SK-N-SH (cell line): ENCODE measurements around the gene PPP1R3D. TPM values are rescaled to one million over a fixed set of nuclear protein-coding genes. Genes with fewer than 3 reads are reported as not detected.

Experiments
- CTCF ChIA-PET: fragments of 300-600, 350-600 bp; formaldehyde crosslinking; extraction: SDS; loops from one replicate; lab custom pipeline; 2021; lab: Yijun Ruan, JAX
- POLR2A ChIA-PET: fragments of 350-600 bp; sonication (Branson Sonifier 250); formaldehyde crosslinking; extraction: SDS; loops from one replicate; lab custom pipeline; 2020; ENCODE audit warnings: antibody characterized with exemption, inconsistent platforms; lab: Yijun Ruan, JAX
- DNase-seq: peaks from one replicate; pipeline ENCODE4 v3.0.0; 2012
- H2AFZ ChIP-seq: fragments of 200-600 bp; sonication (generic); 2 replicates; pipeline ENCODE4 v1.8.1; 2016; ENCODE audit warnings: antibody characterized with exemption, mild to moderate bottlenecking, low read depth
- H3F3A ChIP-seq: fragments of 200-600 bp; sonication (generic); replicated peaks from 2 replicates; pipeline ENCODE3; 2016; ENCODE audit warnings: antibody characterized with exemption, mild to moderate bottlenecking; ENCODE audit not compliant: insufficient read depth
- H3K27ac ChIP-seq, 2 experiments: fragments of 200-500 bp in 1 of 2; fragments of 200-600 bp in 1 of 2; sonication (Bioruptor generic) in 1 of 2; sonication (generic), shearing (Covaris generic) in 1 of 2; 2 replicates each; pipeline versions ENCODE4 v1.5.1 to v1.6.1; 2014 to 2016; ENCODE audit warnings: low read depth in 2 of 2, inconsistent platforms in 1 of 2, low read length in 1 of 2, mild to moderate bottlenecking in 1 of 2, mixed read lengths in 1 of 2
- H3K27me3 ChIP-seq: fragments of 200-600 bp; sonication (generic), shearing (Covaris generic); 2 replicates; pipeline ENCODE4 v1.6.1; 2016; ENCODE audit warnings: mixed run types; ENCODE audit not compliant: insufficient read depth
- H3K36me3 ChIP-seq, 2 experiments: fragments of 200-500 bp in 1 of 2; fragments of 200-600 bp in 1 of 2; sonication (Bioruptor generic) in 1 of 2; sonication (generic) in 1 of 2; replicated peaks in 1 of 2; 2 replicates each; pipeline versions ENCODE3 to v1.5.1; 2014 to 2016; ENCODE audit warnings: low read length in 1 of 2, mild to moderate bottlenecking in 1 of 2; ENCODE audit not compliant: insufficient read depth in 2 of 2, control insufficient read depth in 1 of 2
- H3K4me1 ChIP-seq, 2 experiments: fragments of 200-500 bp in 1 of 2; fragments of 200-600 bp in 1 of 2; sonication (Bioruptor generic) in 1 of 2; sonication (generic), shearing (Covaris generic) in 1 of 2; 2 replicates each; pipeline versions ENCODE4 v1.5.1 to v1.6.1; 2014 to 2016; ENCODE audit warnings: low read depth in 1 of 2, low read length in 1 of 2, mixed run types in 1 of 2; ENCODE audit not compliant: insufficient read depth in 2 of 2, control insufficient read depth in 1 of 2
- H3K4me2 ChIP-seq: fragments of 200-600 bp; sonication (generic), shearing (Covaris generic); 2 replicates; pipeline ENCODE4 v1.6.1; 2017; ENCODE audit warnings: mixed run types
- H3K4me3 ChIP-seq, 2 experiments: fragments of 200-500 bp in 1 of 2; fragments of 200-600 bp in 1 of 2; sonication (Bioruptor generic) in 1 of 2; sonication (generic), shearing (Covaris generic) in 1 of 2; 2 replicates each; pipeline versions ENCODE4 v1.5.1 to v1.8.1; 2014 to 2016; ENCODE audit warnings: low read depth in 2 of 2, inconsistent platforms in 1 of 2, low read length in 1 of 2, mild to moderate bottlenecking in 1 of 2, mixed read lengths in 1 of 2, moderate library complexity in 1 of 2
- H3K79me2 ChIP-seq: fragments of 200-600 bp; sonication (generic); 2 replicates; pipeline ENCODE4 v1.8.1; 2017; ENCODE audit warnings: mild to moderate bottlenecking; ENCODE audit not compliant: insufficient read depth
- H3K9ac ChIP-seq: fragments of 200-600 bp; sonication (generic); 2 replicates; pipeline ENCODE4 v1.6.1; 2017; ENCODE audit warnings: mixed run types
- H3K9me2 ChIP-seq: fragments of 200-600 bp; sonication (generic); 2 replicates; pipeline ENCODE4 v1.6.1; 2017; ENCODE audit warnings: mixed run types
- H3K9me3 ChIP-seq: fragments of 200-600 bp; sonication (generic); 2 replicates; pipeline ENCODE4 v1.6.1; 2017; ENCODE audit warnings: mixed run types, mild to moderate bottlenecking, moderate library complexity
- H4K20me1 ChIP-seq: fragments of 200-600 bp; sonication (generic); 2 replicates; pipeline ENCODE4 v1.6.1; 2017; ENCODE audit warnings: mild to moderate bottlenecking, mixed run types; ENCODE audit not compliant: insufficient read depth
- CHD2 ChIP-seq: fragments of 150-350 bp; IDR thresholded peaks from 2 replicates; pipeline ENCODE4 v1.6.1; 2018; ENCODE audit warnings: low read length; ENCODE audit not compliant: partially characterized antibody
- CTCF ChIP-seq: fragments of 200-600 bp; sonication (generic); IDR thresholded peaks from 2 replicates; pipeline ENCODE4 v1.6.1; 2017; ENCODE audit warnings: antibody characterized with exemption, mild to moderate bottlenecking, moderate library complexity
- ELF1 ChIP-seq: IDR thresholded peaks from 2 replicates; pipeline ENCODE4 v1.4.0; 2012
- FOSL2 ChIP-seq: IDR thresholded peaks from 2 replicates; pipeline ENCODE4 v1.4.0; 2012; ENCODE audit warnings: low read depth, mild to moderate bottlenecking, moderate library complexity, borderline replicate concordance
- FOXM1 ChIP-seq: IDR thresholded peaks from 2 replicates; pipeline ENCODE4 v1.4.0; 2012; ENCODE audit warnings: low read depth, mild to moderate bottlenecking
- MXI1 ChIP-seq: IDR thresholded peaks from 2 replicates; pipeline ENCODE4 v1.6.1; 2012; ENCODE audit warnings: mild to moderate bottlenecking, low read depth, low read length, improper control_type of control experiment
- NFIC ChIP-seq: IDR thresholded peaks from 2 replicates; pipeline ENCODE4 v1.4.0; 2012; ENCODE audit warnings: borderline replicate concordance
- POLR2AphosphoS5 ChIP-seq: IDR thresholded peaks from 2 replicates; pipeline ENCODE4 v1.6.1; 2012; ENCODE audit warnings: low read depth, low read length
- RAD21 ChIP-seq: IDR thresholded peaks from 2 replicates; pipeline ENCODE4 v1.6.1; 2012; ENCODE audit warnings: mild to moderate bottlenecking, low read length
- RCOR1 ChIP-seq: fragments of 150-350 bp; IDR thresholded peaks from 2 replicates; pipeline ENCODE4 v1.6.1; 2017; ENCODE audit warnings: antibody characterized with exemption, low read length
- RFX5 ChIP-seq: IDR thresholded peaks from 2 replicates; pipeline ENCODE4 v1.6.1; 2012; ENCODE audit warnings: mild to moderate bottlenecking, improper control_type of control experiment, low read length
- SMC3 ChIP-seq: IDR thresholded peaks from 2 replicates; pipeline ENCODE4 v1.6.1; 2012; ENCODE audit warnings: low read depth, low read length, improper control_type of control experiment
- TCF12 ChIP-seq: IDR thresholded peaks from 2 replicates; pipeline ENCODE4 v1.4.0; 2012
- TEAD4 ChIP-seq: IDR thresholded peaks from 2 replicates; pipeline ENCODE4 v1.4.0; 2012; ENCODE audit warnings: mild to moderate bottlenecking, borderline replicate concordance; ENCODE audit not compliant: insufficient read depth
- USF2 ChIP-seq: fragments of 150-350 bp; IDR thresholded peaks from 2 replicates; pipeline ENCODE4 v1.6.1; 2017; ENCODE audit warnings: antibody characterized with exemption, low read length, low read depth, borderline replicate concordance
- ZBTB33 ChIP-seq: IDR thresholded peaks from 2 replicates; pipeline ENCODE4 v1.4.0; 2012; ENCODE audit warnings: low read depth, borderline replicate concordance
- WGBS: methylation state at CpG from one replicate; pipeline ENCODE4 v1.1.6; 2017; ENCODE audit warnings: low lambda C conversion rate; 5-methylcytosine and 5-hydroxymethylcytosine counted together
- polyA plus RNA-seq, 3 experiments: library from polyadenylated mRNA; depleted of rRNA; stranded (reverse); fragments of >200 nt; gene quantifications; 2 replicates each; pipeline ENCODE4 v1.2.3, GENCODE V29; 2012
- TF ChIP-seq, protein P1 (sequence below): IDR thresholded peaks from 2 replicates; pipeline ENCODE4 v1.4.0; 2012; ENCODE audit warnings: low read depth
- TF ChIP-seq, protein P2 (sequence below): fragments of 150-350 bp; IDR thresholded peaks from 2 replicates; pipeline ENCODE4 v1.6.1; 2016; ENCODE audit warnings: mild to moderate bottlenecking, low read depth, low read length
- TF ChIP-seq, protein P3 (sequence below): IDR thresholded peaks from 2 replicates; pipeline ENCODE4 v1.6.1; 2012; ENCODE audit warnings: mild to moderate bottlenecking, low read depth, low read length, moderate library complexity

The PPP1R3D gene
- polyA plus RNA-seq, 1 of the 3 experiments (the other 2 are of a cell fraction) = 0.87 TPM

DNA sequence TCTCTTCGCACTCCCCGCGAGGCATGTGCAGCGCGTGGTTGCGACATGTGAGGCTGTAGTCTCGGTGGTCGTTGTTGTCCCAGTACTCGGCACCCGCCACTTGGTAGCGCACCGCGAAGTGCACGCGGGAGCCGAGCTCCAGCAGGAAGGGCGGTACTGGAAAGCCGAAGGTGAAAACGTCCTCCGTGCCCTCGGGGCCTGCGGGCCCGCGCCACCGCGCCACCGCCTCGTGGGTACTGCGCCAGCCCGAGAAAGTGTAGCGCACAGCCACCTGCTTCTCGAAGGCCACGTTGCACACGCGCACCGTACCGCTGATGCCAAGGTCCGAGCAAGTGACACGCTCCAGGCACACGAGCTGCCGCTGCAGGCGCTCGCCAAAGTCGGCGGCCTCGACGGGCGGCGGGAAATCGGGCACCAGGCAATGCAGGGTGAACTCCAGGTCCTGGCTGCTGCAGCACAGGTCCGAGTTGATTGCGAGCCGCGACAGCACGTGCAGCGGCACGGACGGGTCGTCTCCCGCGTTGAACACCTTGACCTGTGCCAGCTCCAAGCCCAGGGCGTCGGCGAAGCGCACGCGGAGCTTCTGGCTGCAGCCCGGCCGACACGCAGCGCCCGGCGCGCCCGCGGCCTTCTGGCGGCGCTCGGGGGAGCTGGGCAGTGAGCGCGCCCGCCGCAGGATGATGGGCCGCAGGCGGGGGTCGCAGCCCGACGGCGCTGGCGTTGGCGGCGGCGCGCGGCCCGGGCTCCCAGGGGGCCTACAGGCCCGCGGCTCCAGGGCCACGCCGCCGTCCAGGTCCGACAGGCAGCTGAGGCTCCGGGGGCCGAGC lies 840 bp downstream of the PPP1R3D start:
- ChIA-PET CTCF (interaction anchor here (1.6 to 9.8 kb wide), 3 partner anchors 12 to 156 kb away, joined by 3 to 95 read pairs (median 11); no protein-coding TSS in a partner anchor), POLR2A (interaction anchor here (1.1 kb wide), 1 partner anchor 10 kb away, joined by 4 read pairs; no protein-coding TSS in a partner anchor)
- DNase-seq = no peak
- Histone ChIP-seq H3K4me2 (peak overlapping the region; percentile 88), H3F3A (peaks cover 12% of the 10 kb centered on the region), H3K79me2 (peaks cover 37% of the 10 kb centered on the region), H3K9me2 (no peaks in the 10 kb centered on the region), H2AFZ (peak overlapping the region; percentile 89; the same call in 1 of the 2 replicates), H4K20me1 (no peaks in the 10 kb centered on the region), H3K27me3 (no peaks in the 10 kb centered on the region), H3K9ac (peak overlapping the region; percentile 71; the same call in 1 of the 2 replicates), H3K4me1 (peaks cover 8 to 21% of the 10 kb centered on the region in 2 experiments; a peak in 3 of 4 replicates), H3K36me3 (peaks cover 22 to 26% of the 10 kb centered on the region in 2 experiments), H3K9me3 (no peaks in the 10 kb centered on the region), H3K27ac (peak overlapping the region; percentile 78 to 98; a peak in 3 of 4 replicates), H3K4me3 (peak overlapping the region; percentile 77 to 89)
- WGBS = 96% methylated on average over 41 of the region's 104 CpGs
- TF ChIP-seq NFIC (no peak), FOXM1 (no peak), SMC3 (no peak), RCOR1 (no peak), USF2 (no peak), RFX5 (no peak), CTCF (no peak), MXI1 (no peak), CHD2 (no peak), RAD21 (no peak), FOSL2 (no peak), TCF12 (no peak), ZBTB33 (no peak), POLR2AphosphoS5 (no peak), ELF1 (no peak), TEAD4 (no peak)
- TF ChIP-seq, protein P1, sequence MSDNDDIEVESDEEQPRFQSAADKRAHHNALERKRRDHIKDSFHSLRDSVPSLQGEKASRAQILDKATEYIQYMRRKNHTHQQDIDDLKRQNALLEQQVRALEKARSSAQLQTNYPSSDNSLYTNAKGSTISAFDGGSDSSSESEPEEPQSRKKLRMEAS = no peak
- TF ChIP-seq, protein P2, sequence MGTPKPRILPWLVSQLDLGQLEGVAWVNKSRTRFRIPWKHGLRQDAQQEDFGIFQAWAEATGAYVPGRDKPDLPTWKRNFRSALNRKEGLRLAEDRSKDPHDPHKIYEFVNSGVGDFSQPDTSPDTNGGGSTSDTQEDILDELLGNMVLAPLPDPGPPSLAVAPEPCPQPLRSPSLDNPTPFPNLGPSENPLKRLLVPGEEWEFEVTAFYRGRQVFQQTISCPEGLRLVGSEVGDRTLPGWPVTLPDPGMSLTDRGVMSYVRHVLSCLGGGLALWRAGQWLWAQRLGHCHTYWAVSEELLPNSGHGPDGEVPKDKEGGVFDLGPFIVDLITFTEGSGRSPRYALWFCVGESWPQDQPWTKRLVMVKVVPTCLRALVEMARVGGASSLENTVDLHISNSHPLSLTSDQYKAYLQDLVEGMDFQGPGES = no peak
- TF ChIP-seq, protein P3, sequence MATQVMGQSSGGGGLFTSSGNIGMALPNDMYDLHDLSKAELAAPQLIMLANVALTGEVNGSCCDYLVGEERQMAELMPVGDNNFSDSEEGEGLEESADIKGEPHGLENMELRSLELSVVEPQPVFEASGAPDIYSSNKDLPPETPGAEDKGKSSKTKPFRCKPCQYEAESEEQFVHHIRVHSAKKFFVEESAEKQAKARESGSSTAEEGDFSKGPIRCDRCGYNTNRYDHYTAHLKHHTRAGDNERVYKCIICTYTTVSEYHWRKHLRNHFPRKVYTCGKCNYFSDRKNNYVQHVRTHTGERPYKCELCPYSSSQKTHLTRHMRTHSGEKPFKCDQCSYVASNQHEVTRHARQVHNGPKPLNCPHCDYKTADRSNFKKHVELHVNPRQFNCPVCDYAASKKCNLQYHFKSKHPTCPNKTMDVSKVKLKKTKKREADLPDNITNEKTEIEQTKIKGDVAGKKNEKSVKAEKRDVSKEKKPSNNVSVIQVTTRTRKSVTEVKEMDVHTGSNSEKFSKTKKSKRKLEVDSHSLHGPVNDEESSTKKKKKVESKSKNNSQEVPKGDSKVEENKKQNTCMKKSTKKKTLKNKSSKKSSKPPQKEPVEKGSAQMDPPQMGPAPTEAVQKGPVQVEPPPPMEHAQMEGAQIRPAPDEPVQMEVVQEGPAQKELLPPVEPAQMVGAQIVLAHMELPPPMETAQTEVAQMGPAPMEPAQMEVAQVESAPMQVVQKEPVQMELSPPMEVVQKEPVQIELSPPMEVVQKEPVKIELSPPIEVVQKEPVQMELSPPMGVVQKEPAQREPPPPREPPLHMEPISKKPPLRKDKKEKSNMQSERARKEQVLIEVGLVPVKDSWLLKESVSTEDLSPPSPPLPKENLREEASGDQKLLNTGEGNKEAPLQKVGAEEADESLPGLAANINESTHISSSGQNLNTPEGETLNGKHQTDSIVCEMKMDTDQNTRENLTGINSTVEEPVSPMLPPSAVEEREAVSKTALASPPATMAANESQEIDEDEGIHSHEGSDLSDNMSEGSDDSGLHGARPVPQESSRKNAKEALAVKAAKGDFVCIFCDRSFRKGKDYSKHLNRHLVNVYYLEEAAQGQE = no peak
